K562 (cell line): ENCODE data around the gene KRTAP10-6.

Experiments used
- CHCHD3 ChIP-seq: fragments of 250-450 bp; sonication (Bioruptor Pico); IDR thresholded peaks from 2 replicates; pipeline ENCODE4 v2.1.2; 2022; ENCODE audit warnings: mild to moderate bottlenecking
- CTCF ChIP-seq, 3 experiments: IDR thresholded peaks in 2 of 3; conservative IDR thresholded peaks in 1 of 3; 2 replicates each; pipeline ENCODE4 v1.5.1; 2011 to 2012; ENCODE audit warnings: low read length in 3 of 3, mild to moderate bottlenecking in 3 of 3, control low read depth in 2 of 3, improper control_type of control experiment in 1 of 3, inconsistent platforms in 1 of 3, low read depth in 1 of 3, mixed read lengths in 1 of 3, moderate library complexity in 1 of 3; ENCODE audit not compliant: insufficient read depth in 2 of 3
- ESRRA ChIP-seq: fragments of 450-650 bp; IDR thresholded peaks from 2 replicates; pipeline ENCODE4 v1.6.1; 2014; ENCODE audit warnings: low read depth, mild to moderate bottlenecking, moderate library complexity, borderline replicate concordance
- FOXK1 ChIP-seq: sonication (generic); formaldehyde crosslinking; IDR thresholded peaks from 2 replicates; pipeline ENCODE4 v1.8.0; 2022; ENCODE audit warnings: missing genetic modification reagents, mild to moderate bottlenecking, borderline replicate concordance
- FOXP1 ChIP-seq: sonication (generic); formaldehyde crosslinking; IDR thresholded peaks from 2 replicates; pipeline ENCODE4 v1.8.0; 2022; ENCODE audit warnings: mild to moderate bottlenecking, missing genetic modification reagents
- GABPB2 ChIP-seq: fragments of 250-450 bp; sonication (Bioruptor Pico); conservative IDR thresholded peaks from 2 replicates; pipeline ENCODE4 v1.5.1; 2021; ENCODE audit warnings: mild to moderate bottlenecking
- LEF1 ChIP-seq: fragments of 450-650 bp; IDR thresholded peaks from 2 replicates; pipeline ENCODE4 v1.6.1; 2016; ENCODE audit warnings: mild to moderate bottlenecking
- SP1 ChIP-seq: sonication (generic); formaldehyde crosslinking; IDR thresholded peaks from 2 replicates; pipeline ENCODE4 v1.8.1; 2022; ENCODE audit warnings: mild to moderate bottlenecking, missing genetic modification reagents
- SRF ChIP-seq, 2 experiments: fragments of 250-450, 450-650 bp in 1 of 2; sonication (Bioruptor Pico) in 1 of 2; sonication (generic) in 1 of 2; formaldehyde crosslinking; IDR thresholded peaks; 2 replicates each; pipeline versions ENCODE4 v1.5.0 to v1.5.1; 2020 to 2022; ENCODE audit warnings: mild to moderate bottlenecking in 1 of 2, missing genetic modification reagents in 1 of 2
- STAG1 ChIP-seq: sonication (generic); formaldehyde crosslinking; IDR thresholded peaks from 2 replicates; pipeline ENCODE4 v1.5.0; 2020; ENCODE audit warnings: missing genetic modification reagents, borderline replicate concordance
- ZNF592 ChIP-seq: fragments of 450-650 bp; IDR thresholded peaks from 2 replicates; pipeline ENCODE4 v1.6.1; 2017; ENCODE audit warnings: antibody characterized with exemption, mild to moderate bottlenecking

GRCh38 chr21:44602463-44602850 is 10.2 kb upstream of the KRTAP10-6 start:
- TF ChIP-seq FOXP1: no peak
- TF ChIP-seq ESRRA: no peak
- no peak for TF ChIP-seq STAG1 (CRISPR knock-in tag)
- TF ChIP-seq FOXK1 (CRISPR knock-in tag): no peak
- no peak for TF ChIP-seq CHCHD3
- no peak for TF ChIP-seq ZNF592
- no peak for TF ChIP-seq SP1 (CRISPR knock-in tag)
- TF ChIP-seq GABPB2 (CRISPR knock-in tag): no peak
- no peak for TF ChIP-seq LEF1
- no peak for TF ChIP-seq CTCF (IDR thresholded peaks at IDR 0.05 in 2 of 3, conservative IDR thresholded peaks at IDR 0.05 in 1 of 3; ENCODE audit: insufficient read depth in 2 of 3, low read depth in 1 of 3, low read length in 3 of 3)
- no peak for TF ChIP-seq SRF (CRISPR knock-in tag; IDR thresholded peaks at IDR 0.05)
